Smooth muscle cell (in vitro differentiated cells): ENCODE data around the gene GPR137C. TPM values are rescaled to one million over a fixed set of nuclear protein-coding genes. Genes with fewer than 3 reads are reported as not detected.

Experiments
- DNase-seq: peaks from one replicate; lab custom pipeline; 2025; ENCODE audit not compliant: unreplicated experiment; lab: John Stamatoyannopoulos, UW
- H2AFZ ChIP-seq: fragments of 200-600 bp; sonication (generic); 2 replicates; pipeline ENCODE4 v1.6.0; 2016; ENCODE audit warnings: antibody characterized with exemption, low read depth, mild to moderate bottlenecking
- H3F3A ChIP-seq: fragments of 200-600 bp; sonication (generic); 2 replicates; pipeline ENCODE4 v1.6.0; 2017; ENCODE audit warnings: antibody characterized with exemption, low read depth
- H3K27ac ChIP-seq: fragments of 200-600 bp; sonication (generic); 2 replicates; pipeline ENCODE4 v1.5.1; 2016; ENCODE audit warnings: low read depth, mild to moderate bottlenecking
- H3K27me3 ChIP-seq: fragments of 200-600 bp; sonication (generic); 2 replicates; pipeline ENCODE4 v1.6.1; 2016; ENCODE audit warnings: low read depth, mild to moderate bottlenecking
- H3K36me3 ChIP-seq: fragments of 200-600 bp; sonication (generic); 2 replicates; pipeline ENCODE4 v1.5.1; 2016; ENCODE audit warnings: low read depth
- H3K4me1 ChIP-seq: fragments of 200-600 bp; sonication (generic); 2 replicates; pipeline ENCODE4 v1.5.1; 2016; ENCODE audit warnings: low read depth
- H3K4me2 ChIP-seq: fragments of 200-600 bp; sonication (generic); 2 replicates; pipeline ENCODE4 v1.6.0; 2016; ENCODE audit warnings: mild to moderate bottlenecking
- H3K4me3 ChIP-seq: fragments of 200-600 bp; sonication (generic); 2 replicates; pipeline ENCODE4 v1.5.1; 2016; ENCODE audit warnings: mild to moderate bottlenecking
- H3K79me2 ChIP-seq: fragments of 200-600 bp; sonication (generic); 2 replicates; pipeline ENCODE4 v1.6.0; 2016; ENCODE audit warnings: low read depth, mild to moderate bottlenecking
- H3K9ac ChIP-seq: fragments of 200-600 bp; sonication (generic); 2 replicates; pipeline ENCODE4 v1.6.0; 2016; ENCODE audit warnings: low read depth
- H3K9me3 ChIP-seq: fragments of 200-600 bp; sonication (generic); replicated peaks from 2 replicates; pipeline ENCODE4 v1.5.1; 2016; ENCODE audit warnings: low read depth
- H4K20me1 ChIP-seq: fragments of 200-600 bp; sonication (generic); 2 replicates; pipeline ENCODE4 v1.6.0; 2016; ENCODE audit warnings: low read depth
- CTCF ChIP-seq: fragments of 200-600 bp; sonication (generic); IDR thresholded peaks from 2 replicates; pipeline ENCODE4 v1.5.1; 2017; ENCODE audit warnings: borderline replicate concordance, mild to moderate bottlenecking, antibody characterized with exemption; ENCODE audit not compliant: insufficient read depth, poor library complexity, severe bottlenecking
- WGBS: methylation state at CpG from one replicate; pipeline ENCODE4 v1.1.7; 2016; ENCODE audit warnings: low lambda C conversion rate; 5-methylcytosine and 5-hydroxymethylcytosine counted together
- polyA plus RNA-seq: library from polyadenylated mRNA; unstranded; fragments of >200 nt; fragmentation: Nextera tagmentation; extraction: Ambion mirVana; gene quantifications from 2 replicates; pipeline ENCODE4 v1.2.1, GENCODE V29; 2016
- total RNA-seq: library from RNA; depleted of rRNA; stranded (reverse); fragments of >200 nt; gene quantifications from 2 replicates; pipeline ENCODE4 v1.2.3, GENCODE V29; 2014

GPR137C gene
- total and polyA plus RNA-seq, 2 experiments from 2014 or later: 1.0 to 4.4 TPM

DNA sequence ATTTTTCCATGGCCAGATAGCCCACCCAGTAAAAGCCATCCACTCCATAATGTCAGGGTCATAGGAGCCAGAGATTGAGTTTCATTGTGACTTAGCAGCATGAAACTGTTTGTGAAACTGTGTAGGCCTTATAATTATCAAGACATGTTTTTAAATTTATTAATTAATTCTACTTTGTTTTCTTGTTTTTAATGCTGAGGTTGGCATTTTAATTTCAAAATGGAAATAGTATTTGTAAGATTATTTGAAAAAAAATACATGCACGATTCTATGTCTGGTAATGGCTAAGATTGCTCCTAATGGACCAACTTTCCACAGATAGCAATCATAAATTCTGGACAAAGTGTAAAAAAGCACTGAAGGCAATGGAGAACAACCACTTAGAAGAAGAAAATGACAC lies 67.1 kb downstream of the GPR137C start:
- Histone ChIP-seq H3F3A (no peaks in the 10 kb centered on the region), H3K4me2 (no peak overlapping the region)
- TF ChIP-seq CTCF: no peak

GRCh38 chr14:52640137-52640536 lies 87.5 kb downstream of the GPR137C start:
- H4K20me1 ChIP-seq: no peaks in the 10 kb centered on the region
- H3K9me3 ChIP-seq: no peaks in the 10 kb centered on the region
- H3K27ac ChIP-seq: no peak overlapping the region
- H3K27me3 ChIP-seq: no peaks in the 10 kb centered on the region
- TF ChIP-seq CTCF: no peak
- no peaks in the 10 kb centered on the region for H3K79me2 ChIP-seq
- no peak overlapping the region for H2AFZ ChIP-seq
- H3K36me3 ChIP-seq: peaks cover 11% of the 10 kb centered on the region
- H3K4me1 ChIP-seq: no peaks in the 10 kb centered on the region
- no peak for DNase-seq
- WGBS: 96% methylated on average over 4 of the region's 4 CpGs
- no peaks in the 10 kb centered on the region for H3F3A ChIP-seq
- no peak overlapping the region for H3K4me3 ChIP-seq
- H3K9ac ChIP-seq: no peak overlapping the region
- H3K4me2 ChIP-seq: no peak overlapping the region

More for the DNA sequence above, 67.1 kb downstream of the GPR137C start:
- Histone ChIP-seq H3K9ac (no peak overlapping the region), H3K27me3 (no peaks in the 10 kb centered on the region), H3K9me3 (no peaks in the 10 kb centered on the region), H3K4me1 (no peaks in the 10 kb centered on the region), H4K20me1 (no peaks in the 10 kb centered on the region), H3K27ac (no peak overlapping the region), H3K79me2 (no peaks in the 10 kb centered on the region), H3K4me3 (no peak overlapping the region), H3K36me3 (no peaks in the 10 kb centered on the region), H2AFZ (no peak overlapping the region)
- DNase-seq: no peak
- 94% methylated on average over 1 of the region's 1 CpG for WGBS

GRCh38 chr14:52641745-52642144 lies 89.1 kb downstream of the GPR137C start:
- H3K36me3 ChIP-seq: peaks cover 17% of the 10 kb centered on the region
- H3K4me3 ChIP-seq: no peak overlapping the region
- no peak overlapping the region for H2AFZ ChIP-seq
- no peaks in the 10 kb centered on the region for H3K4me1 ChIP-seq
- H3K9ac ChIP-seq: no peak overlapping the region
- H4K20me1 ChIP-seq: no peaks in the 10 kb centered on the region
- no peak for DNase-seq
- H3F3A ChIP-seq: no peaks in the 10 kb centered on the region
- no peak overlapping the region for H3K27ac ChIP-seq
- 98% methylated on average over 1 of the region's 1 CpG for WGBS
- no peak overlapping the region for H3K4me2 ChIP-seq
- H3K79me2 ChIP-seq: no peaks in the 10 kb centered on the region
- TF ChIP-seq CTCF: no peak
- H3K27me3 ChIP-seq: no peaks in the 10 kb centered on the region
- H3K9me3 ChIP-seq: no peaks in the 10 kb centered on the region

GRCh38 chr14:52649511-52649910 lies 96.9 kb downstream of the GPR137C start:
- no peak for TF ChIP-seq CTCF
- 92% methylated on average over 1 of the region's 1 CpG for WGBS

More at GRCh38 chr14:52649511-52649910, 96.9 kb downstream of the GPR137C start:
- peaks cover 41% of the 10 kb centered on the region for H3K36me3 ChIP-seq
- no peaks in the 10 kb centered on the region for H3K27me3 ChIP-seq
- no peaks in the 10 kb centered on the region for H3F3A ChIP-seq
- H4K20me1 ChIP-seq: no peaks in the 10 kb centered on the region
- H3K4me2 ChIP-seq: no peak overlapping the region
- H2AFZ ChIP-seq: no peak overlapping the region
- no peaks in the 10 kb centered on the region for H3K79me2 ChIP-seq
- no peak overlapping the region for H3K27ac ChIP-seq
- H3K4me1 ChIP-seq: no peaks in the 10 kb centered on the region
- H3K9ac ChIP-seq: no peak overlapping the region
- DNase-seq: no peak
- H3K9me3 ChIP-seq: no peaks in the 10 kb centered on the region
- H3K4me3 ChIP-seq: no peak overlapping the region
